B cell (primary cell): ENCODE measurements around the gene ZMYND19.

Experiments
- EZH2 ChIP-seq: IDR thresholded peaks from 2 replicates; pipeline ENCODE4 v1.6.1; 2012; ENCODE audit warnings: borderline replicate concordance, low read depth, mild to moderate bottlenecking, moderate library complexity, low read length; ENCODE audit not compliant: insufficient read depth, poor library complexity, severe bottlenecking
- TF ChIP-seq, protein P1 (sequence below): fragments of 200-600 bp; IDR thresholded peaks from one replicate; pipeline ENCODE4 v1.8.0; 2022; ENCODE audit warnings: antibody characterized with exemption, mild to moderate bottlenecking

DNA sequence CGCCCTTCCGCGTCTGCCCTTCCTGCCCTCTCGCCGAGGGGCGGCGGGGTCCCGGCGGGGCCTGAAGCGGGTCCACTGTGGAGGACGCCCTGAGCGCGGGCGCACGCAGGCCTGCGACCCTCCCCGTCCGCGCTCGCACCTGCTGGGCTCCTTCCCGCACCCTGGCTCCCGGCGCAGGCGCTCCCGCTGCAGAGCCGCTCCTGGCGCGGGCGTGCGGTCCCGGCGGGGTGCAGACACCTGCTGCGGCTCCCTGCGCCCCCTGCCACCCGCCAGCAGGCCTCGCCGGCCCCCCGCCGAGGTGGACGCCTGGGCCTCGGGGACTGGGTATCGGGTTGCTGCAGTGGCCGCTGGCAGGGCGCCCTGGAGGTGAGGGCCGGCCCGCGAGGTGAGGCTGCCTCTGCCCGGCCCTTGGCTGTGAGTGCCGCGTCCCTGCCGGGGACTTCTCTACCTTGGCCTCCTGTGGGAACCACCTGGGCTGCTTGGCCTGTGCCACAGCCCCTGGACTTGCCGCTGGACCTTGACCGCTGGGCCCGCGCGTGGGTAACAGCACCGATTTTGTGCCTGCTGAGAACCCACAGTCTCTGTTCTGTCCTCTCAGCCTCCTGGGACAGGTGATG is 15.8 kb upstream of the ZMYND19 start:
- TF ChIP-seq, protein P1, sequence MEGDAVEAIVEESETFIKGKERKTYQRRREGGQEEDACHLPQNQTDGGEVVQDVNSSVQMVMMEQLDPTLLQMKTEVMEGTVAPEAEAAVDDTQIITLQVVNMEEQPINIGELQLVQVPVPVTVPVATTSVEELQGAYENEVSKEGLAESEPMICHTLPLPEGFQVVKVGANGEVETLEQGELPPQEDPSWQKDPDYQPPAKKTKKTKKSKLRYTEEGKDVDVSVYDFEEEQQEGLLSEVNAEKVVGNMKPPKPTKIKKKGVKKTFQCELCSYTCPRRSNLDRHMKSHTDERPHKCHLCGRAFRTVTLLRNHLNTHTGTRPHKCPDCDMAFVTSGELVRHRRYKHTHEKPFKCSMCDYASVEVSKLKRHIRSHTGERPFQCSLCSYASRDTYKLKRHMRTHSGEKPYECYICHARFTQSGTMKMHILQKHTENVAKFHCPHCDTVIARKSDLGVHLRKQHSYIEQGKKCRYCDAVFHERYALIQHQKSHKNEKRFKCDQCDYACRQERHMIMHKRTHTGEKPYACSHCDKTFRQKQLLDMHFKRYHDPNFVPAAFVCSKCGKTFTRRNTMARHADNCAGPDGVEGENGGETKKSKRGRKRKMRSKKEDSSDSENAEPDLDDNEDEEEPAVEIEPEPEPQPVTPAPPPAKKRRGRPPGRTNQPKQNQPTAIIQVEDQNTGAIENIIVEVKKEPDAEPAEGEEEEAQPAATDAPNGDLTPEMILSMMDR: no peak
- TF ChIP-seq EZH2: no peak
